A673 (cell line): Measurements from ENCODE around the gene ATE1. TPM values are rescaled to one million over a fixed set of nuclear protein-coding genes. Genes with fewer than 3 reads are reported as not detected.

Experiments used
- BruUV-seq: library from RNA; stranded (reverse); fragments of 400-500 nt; replicated peaks from 2 replicates; lab custom pipeline; 2021; lab: Mats Ljungman, UMichigan
- CTCF ChIA-PET: fragments of 300-600 bp; sonication (Branson Sonifier 250); formaldehyde crosslinking; loops from one replicate; lab custom pipeline; 2022; ENCODE audit warnings: antibody characterized with exemption; lab: Charles Lee
- POLR2A ChIA-PET: fragments of 300-600 bp; sonication (Branson Sonifier 250); formaldehyde crosslinking; loops from one replicate; lab custom pipeline; 2022; ENCODE audit warnings: antibody characterized with exemption; ENCODE audit not compliant: low non-redundant PET; lab: Charles Lee
- DNase-seq: peaks from one replicate; pipeline ENCODE4 v3.0.0-alpha.2; 2015; ENCODE audit warnings: low spot score
- H3K27ac ChIP-seq: fragments of 200-600 bp; sonication (generic); 2 replicates; pipeline ENCODE4 v1.5.1; 2016; ENCODE audit warnings: mixed run types, low read depth, mild to moderate bottlenecking, mixed read lengths, antibody characterized with exemption, low read length; ENCODE audit not compliant: poor library complexity, severe bottlenecking
- H3K27me3 ChIP-seq: fragments of 200-600 bp; sonication (generic); replicated peaks from 2 replicates; pipeline ENCODE4 v1.6.1; 2017; ENCODE audit warnings: mixed run types, low read depth, mild to moderate bottlenecking, mixed read lengths, antibody characterized with exemption, low read length; ENCODE audit not compliant: insufficient read depth, poor library complexity
- H3K36me3 ChIP-seq: fragments of 200-600 bp; sonication (generic); 2 replicates; pipeline ENCODE4 v1.6.1; 2016; ENCODE audit warnings: mixed run types, mild to moderate bottlenecking, mixed read lengths, antibody characterized with exemption, low read length; ENCODE audit not compliant: insufficient read depth, poor library complexity, severe bottlenecking
- H3K4me1 ChIP-seq: fragments of 200-600 bp; sonication (generic); 2 replicates; pipeline ENCODE4 v1.6.1; 2017; ENCODE audit warnings: mixed run types, mild to moderate bottlenecking, mixed read lengths, antibody characterized with exemption, low read length; ENCODE audit not compliant: insufficient read depth, poor library complexity, severe bottlenecking
- H3K4me3 ChIP-seq: fragments of 200-600 bp; sonication (generic); 2 replicates; pipeline ENCODE4 v1.5.1; 2016; ENCODE audit warnings: low read depth, mixed run types, mild to moderate bottlenecking, mixed read lengths, low read length; ENCODE audit not compliant: poor library complexity, severe bottlenecking
- H3K9me3 ChIP-seq: fragments of 200-600 bp; sonication (generic); 2 replicates; pipeline ENCODE4 v1.6.1; 2016; ENCODE audit warnings: mixed run types, low read depth, mild to moderate bottlenecking, mixed read lengths, antibody characterized with exemption, low read length; ENCODE audit not compliant: poor library complexity, severe bottlenecking
- CTCF ChIP-seq: fragments of 300-800, 200-600 bp; sonication (generic); conservative IDR thresholded peaks from 2 replicates; pipeline ENCODE4 v1.5.1; 2017; ENCODE audit warnings: low read depth, mild to moderate bottlenecking, antibody characterized with exemption, low read length, moderate library complexity, mixed read lengths
- EZH2 ChIP-seq: fragments of 200-600 bp; sonication (generic); IDR thresholded peaks from 2 replicates; pipeline ENCODE4 v1.6.1; 2017; ENCODE audit warnings: borderline replicate concordance, low read depth, mild to moderate bottlenecking, mixed read lengths, antibody characterized with exemption, low read length; ENCODE audit not compliant: poor library complexity, severe bottlenecking
- intact Hi-C: fragments of 100-400 bp; cut with micrococcal nuclease; formaldehyde crosslinking; loops from one replicate; pipeline ENCODE4 v1.10.0; 2022; ENCODE audit not compliant: unreplicated experiment
- total RNA-seq: library from RNA; stranded (reverse); gene quantifications from 2 replicates; pipeline ENCODE4 v1.2.3, GENCODE V29; 2021

Gene ATE1
- total RNA-seq, 1 experiment from 2014 or later, result 27.0 TPM

- DNase-seq, result no peak
- H3K9me3 ChIP-seq, result no peaks in the 10 kb centered on the region
- no peak overlapping the region for H3K27ac ChIP-seq
- ChIA-PET CTCF (no interaction called here), POLR2A (no interaction called here)
- TF ChIP-seq EZH2 (no peak), CTCF (no peak)
- no peaks in the 10 kb centered on the region for H3K36me3 ChIP-seq
- intact Hi-C loops, result no loop called here
- BruUV-seq, result no TSS peak
- H3K4me3 ChIP-seq, result no peak overlapping the region
- H3K27me3 ChIP-seq, result peaks cover 80% of the 10 kb centered on the region
- no peaks in the 10 kb centered on the region for H3K4me1 ChIP-seq
These were observed 235.2 kb downstream of the ATE1 start for GRCh38 chr10:121692626-121693025.

- no TSS peak for BruUV-seq
- intact Hi-C loops, result no loop called here
- Histone ChIP-seq H3K27me3 (peaks cover 95% of the 10 kb centered on the region), H3K27ac (no peak overlapping the region), H3K36me3 (no peaks in the 10 kb centered on the region), H3K9me3 (no peaks in the 10 kb centered on the region), H3K4me3 (no peak overlapping the region), H3K4me1 (no peaks in the 10 kb centered on the region)
- TF ChIP-seq CTCF (no peak), EZH2 (no peak)
- DNase-seq, result no peak
- ChIA-PET CTCF (no interaction called here), POLR2A (no interaction called here)
These were observed 236.9 kb downstream of the ATE1 start for GRCh38 chr10:121690970-121691369.

Other genes with a start within 250 kb of the ATE1 start
- gene NSMCE4A, start 47.2 kb upstream of the ATE1 start, total RNA-seq, result 67.2 and 71.7 TPM in 2 replicates
- 0.55 and 0.62 TPM in 2 replicates for gene TACC2, start 61.1 kb upstream of the ATE1 start, total RNA-seq